ENCODE results near the gene PISD. TPM values are rescaled to one million over a fixed set of nuclear protein-coding genes. Genes with fewer than 3 reads are reported as not detected.
"Not testable (repeated sequence)": the region's sequence is repeated elsewhere in the genome, so short reads cannot be mapped to it uniquely, and the experiment has no call there.

The PISD gene
- 10 to 100 TPM; 16.3 to 34.8 (median 25.3) TPM for polyA plus RNA-seq

DNA sequence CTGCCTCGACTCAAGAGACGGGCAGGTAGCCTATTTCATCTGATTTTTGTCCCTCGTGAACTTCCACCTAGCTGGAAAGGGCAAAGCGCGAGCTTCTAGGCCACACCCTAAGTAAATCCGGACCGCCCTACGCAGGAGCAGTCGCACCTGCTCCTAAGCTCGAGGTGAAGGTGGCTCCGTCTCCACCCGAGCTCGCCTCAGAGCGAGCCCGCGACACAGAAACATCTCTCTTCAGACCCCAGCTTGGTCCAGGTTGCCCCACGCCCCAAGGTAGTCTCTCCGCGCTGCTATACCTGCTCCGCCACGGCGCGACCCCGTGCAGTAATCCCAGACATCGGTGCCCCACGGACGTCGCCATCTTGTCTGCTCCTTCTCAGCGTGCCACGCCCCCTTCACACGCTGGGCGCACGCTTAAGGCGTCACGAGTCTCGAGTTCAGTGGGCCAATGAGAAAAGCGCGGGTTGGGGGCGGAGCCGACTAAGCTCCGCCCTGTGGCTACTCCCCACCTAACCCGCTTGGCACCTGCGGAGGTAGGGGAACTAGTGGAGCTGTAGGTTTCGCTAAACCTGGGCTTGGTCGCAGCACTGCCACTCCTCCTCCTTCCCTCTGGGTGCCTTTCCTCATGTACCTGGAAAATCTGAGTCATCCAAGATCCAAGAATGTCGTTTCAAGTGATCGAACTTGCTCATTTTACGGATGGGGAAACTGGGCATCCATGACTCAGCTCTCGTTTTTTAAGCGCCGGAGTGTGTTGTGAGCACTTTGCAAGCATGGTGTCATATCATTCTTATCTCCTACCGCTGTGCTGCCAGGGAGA, at the start of gene PISD:
PISD (minus strand) TSS at position 365 of the 817 bp plus-strand sequence; CDS start at position 358, 7 bp downstream.
- H3K36me3 Mint-ChIP-seq = peaks cover 0 to 3% (median 0%) of the 10 kb centered on the region in 3 donors
- peak; percentile 93 to 94 (median 94) for DNase-seq
- peak within 1 kb of the TSS; percentile 96 to 100 (median 100) for H3K4me3 Mint-ChIP-seq
- H3K27ac Mint-ChIP-seq = peak within 1 kb of the TSS; percentile 93 to 99 (median 97)
- H3K4me1 Mint-ChIP-seq = peaks cover 24 to 32% of the 10 kb centered on the region in 2 donors
- peaks cover 6 to 7% (median 7%) of the 10 kb centered on the region in 3 donors for H3K27me3 Mint-ChIP-seq (ENCODE audit: low read depth in 3 of 3)
- H3K9me3 Mint-ChIP-seq = no peaks in the 10 kb centered on the region

DNA sequence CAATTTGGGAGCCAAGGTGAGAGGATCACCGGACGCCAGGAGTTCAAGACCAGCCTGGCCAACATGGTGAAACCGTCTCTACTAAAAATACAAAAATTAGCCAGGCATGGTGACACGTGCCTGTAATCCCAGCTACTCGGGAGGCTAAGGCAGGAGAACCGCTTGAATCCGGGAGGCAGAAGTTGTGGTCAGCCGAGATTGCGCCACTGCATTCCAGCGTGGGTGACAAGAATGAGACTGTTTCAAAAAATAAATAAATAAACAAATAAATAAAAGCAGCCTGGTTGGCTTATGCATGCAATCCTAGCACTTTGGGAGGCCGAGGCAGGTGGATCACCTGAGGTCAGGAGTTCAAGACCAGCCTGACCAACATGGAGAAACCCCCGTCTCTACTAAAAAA, 49.2 kb upstream of the PISD start:
- H3K4me3 Mint-ChIP-seq; H3K27me3 Mint-ChIP-seq (ENCODE audit: low read depth in 3 of 3); H3K9me3 Mint-ChIP-seq; H3K4me1 Mint-ChIP-seq; DNase-seq; H3K27ac Mint-ChIP-seq: not testable (repeated sequence)
- H3K36me3 Mint-ChIP-seq = peaks cover 20 to 48% (median 22%) of the 10 kb centered on the region in 3 donors

DNA sequence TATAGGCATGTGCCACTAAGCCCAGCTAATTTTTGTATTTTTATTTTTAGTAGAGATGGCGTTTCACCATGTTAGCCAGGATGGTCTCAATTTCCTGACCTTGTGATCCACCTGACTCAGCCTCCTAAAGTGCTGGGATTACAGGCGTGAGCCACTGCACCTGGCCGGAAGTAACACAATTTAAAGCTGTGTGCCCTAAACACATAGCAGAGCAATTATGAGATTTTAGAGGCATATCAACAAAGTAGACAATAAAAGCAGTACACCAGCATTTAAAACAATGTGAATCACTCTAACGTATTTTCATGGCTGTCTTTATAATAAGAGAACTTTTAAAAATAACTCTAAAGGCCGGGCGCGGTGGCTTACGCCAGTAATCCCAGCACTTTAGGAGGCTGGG, 45.5 kb upstream of the PISD start:
- Mint-ChIP-seq H3K4me3 (no peak overlapping the region), H3K9me3 (no peaks in the 10 kb centered on the region), H3K4me1 (no peaks in the 10 kb centered on the region), H3K27me3 (ENCODE audit: low read depth in 3 of 3) (peaks cover 0 to 2% (median 1%) of the 10 kb centered on the region in 3 donors), H3K36me3 (peaks cover 14 to 29% (median 16%) of the 10 kb centered on the region in 3 donors), H3K27ac (no peak overlapping the region)
- DNase-seq = no peak

DNA sequence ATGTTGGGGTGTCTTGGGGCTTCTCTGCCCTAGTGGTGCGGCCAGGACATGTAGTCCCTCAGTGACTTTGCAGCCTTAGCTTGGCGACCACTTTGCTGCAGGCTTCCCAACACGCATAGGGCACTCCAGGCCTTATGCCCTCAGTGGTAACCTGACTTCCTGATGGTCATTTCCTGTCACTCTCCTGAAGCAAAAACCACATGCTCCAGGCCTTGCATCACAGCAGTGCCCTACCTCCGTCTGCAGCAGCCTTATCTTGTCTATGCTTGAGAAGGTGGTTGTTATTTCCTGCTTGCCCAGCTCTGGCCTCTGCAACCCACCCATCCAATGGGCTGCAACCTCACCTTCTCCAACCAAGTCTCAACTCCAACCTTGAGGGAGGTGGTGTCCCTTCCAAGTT, 33.4 kb upstream of the PISD start:
- Mint-ChIP-seq H3K4me1 (peaks cover 30 to 41% of the 10 kb centered on the region in 2 donors), H3K4me3 (peak overlapping the region in 3 of 5 donors; percentile 20 to 49 (median 49)), H3K9me3 (no peaks in the 10 kb centered on the region), H3K27me3 (ENCODE audit: low read depth in 3 of 3) (no peaks in the 10 kb centered on the region), H3K27ac (peak overlapping the region; percentile 45 to 90 (median 80)), H3K36me3 (peaks cover 11 to 14% (median 14%) of the 10 kb centered on the region in 3 donors)
- DNase-seq = peak; percentile 23 to 24 (median 24)

DNA sequence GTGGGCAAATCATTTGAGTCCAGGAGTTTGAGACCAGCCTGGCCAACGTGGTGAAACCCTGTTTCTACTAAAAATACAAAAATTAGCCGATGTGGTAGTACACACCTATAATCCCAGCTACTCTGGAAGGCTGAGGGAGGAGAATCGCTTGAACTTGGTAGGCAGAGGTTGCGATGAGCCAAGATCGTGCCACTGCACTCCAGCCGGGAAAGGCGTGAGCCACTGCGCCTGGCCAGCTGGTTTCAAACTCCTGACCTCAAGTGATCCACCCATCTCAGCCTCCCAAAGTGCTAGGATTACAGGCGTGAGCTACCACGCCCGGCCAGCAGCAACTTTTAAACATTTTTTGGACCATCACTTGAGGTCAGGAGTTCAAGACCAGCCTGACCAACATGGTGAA, 32.0 kb upstream of the PISD start:
- H3K9me3 Mint-ChIP-seq; H3K27me3 Mint-ChIP-seq (ENCODE audit: low read depth in 3 of 3); DNase-seq; H3K4me3 Mint-ChIP-seq: not testable (repeated sequence)
- H3K27ac Mint-ChIP-seq = peak overlapping the region in 3 of 6 donors; percentile 24 to 58 (median 53)
- H3K36me3 Mint-ChIP-seq = peaks cover 4 to 13% (median 7%) of the 10 kb centered on the region in 3 donors
- H3K4me1 Mint-ChIP-seq = peaks cover 30 to 41% of the 10 kb centered on the region in 2 donors

DNA sequence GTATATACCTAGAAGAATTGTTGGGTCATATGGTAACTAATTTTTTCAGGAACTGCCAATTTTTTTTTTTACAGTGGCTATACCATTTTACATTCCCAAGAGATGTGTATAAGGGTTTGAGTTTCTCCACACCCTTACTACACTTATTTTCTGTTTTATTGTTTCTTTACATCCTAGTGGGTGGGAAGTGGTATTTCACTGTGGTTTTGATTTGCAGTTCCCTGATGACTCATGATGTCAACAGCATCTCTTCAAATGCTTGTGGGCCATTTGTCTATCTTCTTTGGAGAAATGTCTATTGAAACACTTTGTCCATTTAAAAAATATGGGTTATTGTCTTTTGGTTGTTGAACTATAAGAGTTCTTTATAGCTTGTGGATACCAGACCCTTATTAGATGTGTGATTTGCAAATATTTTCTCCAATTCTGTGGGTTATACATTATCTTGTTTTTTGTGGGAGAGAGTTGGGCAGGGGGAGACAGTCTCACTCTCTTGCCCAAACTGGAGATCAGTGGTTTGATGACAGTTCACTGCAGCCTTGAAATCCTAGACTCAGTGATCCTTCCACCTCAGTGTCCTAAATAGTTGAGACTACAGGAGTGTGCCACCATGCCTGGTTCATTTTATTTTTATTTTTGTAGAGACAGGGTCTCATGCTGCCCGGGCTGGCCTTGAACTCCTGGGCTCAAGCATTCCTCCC, 30.3 kb upstream of the PISD start:
- H3K27me3 Mint-ChIP-seq (ENCODE audit: low read depth in 3 of 3) = peaks cover 0 to 1% (median 0%) of the 10 kb centered on the region in 3 donors
- peaks cover 11 to 19% (median 14%) of the 10 kb centered on the region in 3 donors for H3K36me3 Mint-ChIP-seq
- peak overlapping the region; percentile 78 to 90 (median 86) for H3K27ac Mint-ChIP-seq
- no peaks in the 10 kb centered on the region for H3K9me3 Mint-ChIP-seq
- peaks cover 30 to 41% of the 10 kb centered on the region in 2 donors for H3K4me1 Mint-ChIP-seq
- DNase-seq = peak; percentile 41 to 56 (median 56)
- peak overlapping the region; percentile 3 to 65 (median 61) for H3K4me3 Mint-ChIP-seq

DNA sequence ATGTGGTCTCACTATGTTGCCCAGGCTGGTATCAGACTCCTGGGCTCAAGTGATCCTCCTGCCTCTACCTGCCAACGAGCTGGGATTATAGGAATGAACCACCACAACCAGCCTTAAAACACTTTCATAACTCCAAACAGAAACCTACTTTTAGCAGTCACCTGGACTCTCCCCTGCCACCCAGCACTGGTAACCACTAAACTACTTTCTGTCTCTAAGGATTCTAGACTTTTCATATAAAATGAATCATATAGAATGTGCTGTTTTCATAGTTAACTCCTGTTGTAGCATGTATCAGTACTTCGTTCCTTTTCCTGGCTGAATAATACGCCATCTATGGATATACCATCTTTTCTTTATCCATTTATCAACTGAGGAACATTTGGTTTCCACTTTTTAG, 29.4 kb upstream of the PISD start:
- H3K4me3 Mint-ChIP-seq = no peak overlapping the region
- H3K36me3 Mint-ChIP-seq = peaks cover 14 to 16% (median 14%) of the 10 kb centered on the region in 3 donors
- peak overlapping the region in 5 of 6 donors; percentile 18 to 83 (median 48) for H3K27ac Mint-ChIP-seq
- no peak for DNase-seq
- peaks cover 0 to 1% (median 0%) of the 10 kb centered on the region in 3 donors for H3K27me3 Mint-ChIP-seq (ENCODE audit: low read depth in 3 of 3)
- no peaks in the 10 kb centered on the region for H3K9me3 Mint-ChIP-seq
- H3K4me1 Mint-ChIP-seq = peaks cover 30 to 41% of the 10 kb centered on the region in 2 donors

DNA sequence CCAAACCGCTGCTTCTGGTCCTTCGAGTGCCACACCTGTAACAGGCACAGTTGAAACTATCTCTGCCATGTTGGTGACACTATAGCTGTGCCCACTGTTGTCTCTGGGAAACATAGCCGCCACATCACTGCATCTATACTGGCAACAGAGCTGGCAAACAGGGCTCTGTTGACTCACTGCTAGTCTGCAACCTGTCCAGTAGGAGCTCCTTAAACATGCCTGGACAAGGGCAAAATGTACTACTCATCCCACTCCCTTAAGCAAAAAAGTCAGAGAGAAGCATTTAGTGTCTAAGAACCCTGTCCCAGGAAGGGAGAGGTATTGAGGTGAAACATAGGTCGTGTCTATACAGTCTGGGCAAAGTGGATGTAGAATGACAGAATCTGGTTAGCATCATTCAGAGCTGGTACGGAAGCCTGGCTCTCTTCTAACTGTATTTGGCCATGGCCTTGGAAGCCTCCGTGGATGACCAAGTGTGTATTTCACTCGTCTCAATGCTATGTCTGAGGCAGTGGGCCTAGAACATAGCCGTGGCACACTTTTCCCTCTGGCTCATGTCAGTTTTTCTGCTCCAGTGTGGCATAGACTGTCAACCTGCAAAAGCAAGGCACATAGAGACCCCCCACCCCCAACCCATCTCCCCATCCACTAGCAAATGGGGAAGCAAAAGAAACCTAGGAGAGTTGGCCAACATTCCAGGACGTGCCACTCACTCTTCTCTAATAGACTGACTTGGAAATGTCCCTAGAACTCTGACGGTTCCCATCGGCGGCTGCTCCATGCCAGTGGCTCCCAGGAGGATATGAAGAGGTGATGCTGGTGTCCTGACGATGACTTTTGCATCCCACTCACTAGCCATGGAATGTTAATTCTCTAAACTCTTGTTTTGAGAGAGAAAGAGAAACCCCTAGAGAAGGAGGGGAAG, 21.4 kb upstream of the PISD start:
- Mint-ChIP-seq H3K4me1 (no peaks in the 10 kb centered on the region), H3K27ac (peak overlapping the region in 2 of 6 donors; percentile 32 to 35), H3K4me3 (no peak overlapping the region), H3K27me3 (ENCODE audit: low read depth in 3 of 3) (peaks cover 0 to 2% (median 1%) of the 10 kb centered on the region in 3 donors), H3K36me3 (peaks cover 21 to 34% (median 26%) of the 10 kb centered on the region in 3 donors), H3K9me3 (no peaks in the 10 kb centered on the region)
- DNase-seq = no peak

DNA sequence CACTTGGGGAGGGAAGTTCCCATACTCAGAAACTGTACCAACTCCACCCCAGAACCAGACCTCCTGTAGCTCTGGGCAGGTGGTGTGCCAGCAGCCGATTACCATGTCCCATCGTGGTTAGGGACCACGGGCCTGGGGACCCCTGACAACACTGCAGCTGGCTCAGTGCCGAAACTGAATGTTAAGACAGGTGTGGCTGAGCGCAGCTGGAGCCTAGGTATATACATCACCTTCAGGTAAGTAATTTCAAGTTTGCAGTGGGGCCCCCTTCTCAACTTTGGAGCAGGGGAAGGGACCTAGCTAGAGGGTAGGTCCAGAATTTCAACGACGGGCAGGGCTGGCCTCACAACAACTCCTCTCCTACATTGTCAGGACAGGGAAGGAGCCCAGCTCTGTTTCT, 20.7 kb upstream of the PISD start:
- Mint-ChIP-seq H3K9me3 (no peaks in the 10 kb centered on the region), H3K27ac (no peak overlapping the region), H3K4me3 (no peak overlapping the region), H3K27me3 (ENCODE audit: low read depth in 3 of 3) (peaks cover under 1 to 2% (median 1%) of the 10 kb centered on the region in 3 donors), H3K4me1 (no peaks in the 10 kb centered on the region), H3K36me3 (peaks cover 16 to 29% (median 21%) of the 10 kb centered on the region in 3 donors)
- DNase-seq = no peak

DNA sequence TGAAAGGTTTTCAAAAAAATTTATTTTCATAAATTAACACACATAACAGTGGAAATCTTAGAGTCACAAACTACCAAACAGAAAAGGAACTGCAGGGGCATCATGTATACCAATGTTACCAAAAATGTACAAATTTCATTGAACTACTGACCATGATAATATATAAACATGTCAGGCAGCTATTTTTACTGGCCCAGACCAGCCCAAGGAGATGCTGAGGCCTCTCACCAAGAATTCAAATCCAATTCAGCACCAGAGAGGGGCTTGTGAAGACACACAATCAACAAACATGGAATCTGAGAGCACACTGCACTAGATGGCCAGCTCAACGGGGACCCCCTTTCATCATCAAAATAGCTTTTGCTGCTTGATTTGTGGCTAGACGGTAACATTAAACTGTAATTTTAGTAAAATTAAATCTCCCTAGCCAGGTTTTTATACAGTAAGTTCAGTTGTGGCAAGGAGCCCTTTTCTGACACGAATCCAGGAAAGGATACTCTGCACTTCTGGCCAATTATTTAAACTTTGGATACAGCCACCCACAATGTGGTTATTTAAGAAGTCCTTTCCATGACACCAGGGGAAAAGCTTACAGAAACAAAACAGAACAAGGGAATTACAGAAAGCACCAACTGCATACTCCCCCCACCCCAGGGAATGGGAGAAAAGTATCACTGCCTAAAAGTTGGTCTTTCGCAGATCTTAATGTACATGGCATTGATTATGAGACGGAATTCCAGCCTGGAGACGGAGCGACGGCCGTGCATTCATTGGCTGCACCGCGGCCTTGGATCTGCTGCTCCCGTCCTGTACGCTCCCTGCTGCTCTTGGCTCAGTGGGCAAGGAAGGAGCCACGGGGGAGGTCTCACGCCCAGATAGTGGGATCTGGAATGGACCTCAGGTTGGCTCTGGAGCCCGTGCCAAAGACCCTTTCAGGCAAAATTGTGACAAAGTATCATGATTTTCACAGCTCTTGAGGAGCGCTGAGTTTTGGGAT, 19.6 kb upstream of the PISD start:
- H3K36me3 Mint-ChIP-seq = peaks cover 16 to 29% (median 20%) of the 10 kb centered on the region in 3 donors
- peaks cover 5 to 6% of the 10 kb centered on the region in 2 donors for H3K4me1 Mint-ChIP-seq
- H3K4me3 Mint-ChIP-seq = no peak overlapping the region
- no peaks in the 10 kb centered on the region for H3K9me3 Mint-ChIP-seq
- peak overlapping the region in 1 of 6 donors; percentile 69 for H3K27ac Mint-ChIP-seq
- no peak for DNase-seq
- peaks cover 5 to 8% (median 7%) of the 10 kb centered on the region in 3 donors for H3K27me3 Mint-ChIP-seq (ENCODE audit: low read depth in 3 of 3)

DNA sequence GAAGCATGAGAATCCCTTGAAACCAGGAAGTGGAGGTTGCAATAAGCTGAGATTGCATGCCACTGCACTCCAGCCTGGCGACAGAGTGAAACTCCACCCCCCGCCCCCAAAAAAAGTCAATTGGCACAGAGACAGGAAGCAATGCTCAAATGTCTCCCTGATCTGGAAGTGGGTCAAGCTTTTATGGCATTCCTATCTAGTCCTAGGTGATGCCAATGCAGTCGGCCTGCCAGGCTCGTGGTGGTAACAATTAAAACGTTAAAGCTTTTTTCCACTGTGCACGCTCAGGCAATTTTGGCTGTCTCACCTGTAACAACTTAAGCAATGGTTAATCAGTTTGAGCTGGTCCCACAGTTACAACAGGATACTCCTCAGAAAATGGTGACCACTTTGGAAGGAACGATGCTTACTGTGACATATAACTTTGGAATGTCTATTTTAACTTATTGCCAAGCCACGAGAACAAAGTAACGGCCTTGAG, 18.9 kb upstream of the PISD start:
- Mint-ChIP-seq H3K4me1 (peaks cover 12 to 14% of the 10 kb centered on the region in 2 donors), H3K27ac (no peak overlapping the region), H3K9me3 (no peaks in the 10 kb centered on the region), H3K4me3 (no peak overlapping the region), H3K27me3 (ENCODE audit: low read depth in 3 of 3) (peaks cover 6 to 10% (median 8%) of the 10 kb centered on the region in 3 donors), H3K36me3 (peaks cover 16 to 29% (median 19%) of the 10 kb centered on the region in 3 donors)
- no peak for DNase-seq

DNA sequence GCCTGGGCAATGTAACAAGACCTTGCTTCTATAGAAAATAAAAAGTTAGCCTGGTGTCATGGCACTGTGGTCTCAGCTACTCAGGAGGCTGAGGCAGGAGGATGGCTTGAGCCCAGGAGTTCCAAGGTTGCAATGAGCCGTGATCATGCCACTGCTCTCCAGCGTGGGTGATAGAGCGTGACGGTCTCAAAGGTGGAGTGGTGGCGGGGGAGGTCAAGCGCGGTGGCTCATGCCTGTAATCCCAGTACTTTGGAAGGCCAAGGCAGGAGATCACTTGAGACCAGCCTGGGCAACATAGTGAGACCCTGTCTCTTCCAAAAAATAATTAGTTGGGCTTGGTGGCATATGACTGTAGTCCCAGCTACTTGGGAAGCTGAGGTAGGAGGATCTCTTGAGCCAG, 16.7 kb upstream of the PISD start:
- Mint-ChIP-seq H3K36me3 (peaks cover 0 to 8% (median 6%) of the 10 kb centered on the region in 3 donors), H3K27me3 (ENCODE audit: low read depth in 3 of 3) (peaks cover 6 to 10% (median 8%) of the 10 kb centered on the region in 3 donors), H3K4me3 (no peak overlapping the region), H3K4me1 (peaks cover 12 to 15% of the 10 kb centered on the region in 2 donors), H3K27ac (peak overlapping the region in 4 of 6 donors; percentile 61 to 80 (median 74)), H3K9me3 (no peaks in the 10 kb centered on the region)
- no peak for DNase-seq

Measured in immature natural killer cell (primary cell).